GM19099 (cell line): Measurements from ENCODE around the gene RSL1D1.

Experiments
- POLR2A ChIP-seq: IDR thresholded peaks from 3 replicates; pipeline ENCODE4 v1.6.1; 2011; ENCODE audit warnings: low read depth; ENCODE audit not compliant: insufficient read length; ENCODE audit errors: extremely low read depth

RSL1D1 gene

GRCh38 chr16:11794996-11795886 lies 56.1 kb downstream of the RSL1D1 start:
- TF ChIP-seq POLR2A, result no peak

GRCh38 chr16:11794447-11794846 lies 56.9 kb downstream of the RSL1D1 start:
- no peak for TF ChIP-seq POLR2A

- no peak for TF ChIP-seq POLR2A
Observed at GRCh38 chr16:11793840-11794239, 57.5 kb downstream of the RSL1D1 start.

- no peak for TF ChIP-seq POLR2A
Observed at GRCh38 chr16:11792410-11793241, 58.7 kb downstream of the RSL1D1 start.

- no peak for TF ChIP-seq POLR2A
Observed at GRCh38 chr16:11791144-11791828, 60.1 kb downstream of the RSL1D1 start.

- TF ChIP-seq POLR2A, result no peak
Observed at GRCh38 chr16:11788914-11789313, 62.4 kb downstream of the RSL1D1 start.

GRCh38 chr16:11784038-11784369 lies 67.3 kb downstream of the RSL1D1 start:
- TF ChIP-seq POLR2A, result no peak
